PC-9 (cell line): ENCODE measurements around the gene SYT7.

Source experiments
- EZH2 ChIP-seq: fragments of 200-600 bp; sonication (generic); IDR thresholded peaks from 2 replicates; pipeline ENCODE4 v1.8.0; 2017; ENCODE audit warnings: antibody characterized with exemption, low read depth
- TF ChIP-seq, protein P1 (sequence below): fragments of 200-600 bp; sonication (generic); conservative IDR thresholded peaks from 2 replicates; pipeline ENCODE4 v1.6.1; 2017; ENCODE audit warnings: mixed run types, antibody characterized with exemption, mild to moderate bottlenecking, moderate library complexity

DNA sequence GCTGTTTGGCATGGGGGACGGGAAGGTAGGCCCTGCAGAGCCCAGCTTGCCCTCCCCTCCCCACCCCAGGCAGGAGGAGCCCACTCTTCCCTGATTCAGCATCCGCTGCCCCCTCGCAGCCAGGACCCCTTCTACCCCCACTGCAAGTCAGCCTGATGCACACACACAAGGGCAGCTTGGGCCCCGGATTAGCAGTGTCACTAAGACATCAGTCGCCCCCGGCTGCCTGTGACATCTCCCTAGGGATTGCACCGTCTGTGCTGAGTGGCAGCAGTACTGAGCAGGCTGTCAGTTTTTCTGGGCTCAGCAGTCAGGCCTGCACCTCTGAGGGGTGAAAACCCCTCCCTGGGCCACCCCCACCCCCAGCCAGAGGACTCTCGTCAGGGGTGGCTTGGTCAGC lies 30.4 kb upstream of the SYT7 start:
- TF ChIP-seq, protein P1, sequence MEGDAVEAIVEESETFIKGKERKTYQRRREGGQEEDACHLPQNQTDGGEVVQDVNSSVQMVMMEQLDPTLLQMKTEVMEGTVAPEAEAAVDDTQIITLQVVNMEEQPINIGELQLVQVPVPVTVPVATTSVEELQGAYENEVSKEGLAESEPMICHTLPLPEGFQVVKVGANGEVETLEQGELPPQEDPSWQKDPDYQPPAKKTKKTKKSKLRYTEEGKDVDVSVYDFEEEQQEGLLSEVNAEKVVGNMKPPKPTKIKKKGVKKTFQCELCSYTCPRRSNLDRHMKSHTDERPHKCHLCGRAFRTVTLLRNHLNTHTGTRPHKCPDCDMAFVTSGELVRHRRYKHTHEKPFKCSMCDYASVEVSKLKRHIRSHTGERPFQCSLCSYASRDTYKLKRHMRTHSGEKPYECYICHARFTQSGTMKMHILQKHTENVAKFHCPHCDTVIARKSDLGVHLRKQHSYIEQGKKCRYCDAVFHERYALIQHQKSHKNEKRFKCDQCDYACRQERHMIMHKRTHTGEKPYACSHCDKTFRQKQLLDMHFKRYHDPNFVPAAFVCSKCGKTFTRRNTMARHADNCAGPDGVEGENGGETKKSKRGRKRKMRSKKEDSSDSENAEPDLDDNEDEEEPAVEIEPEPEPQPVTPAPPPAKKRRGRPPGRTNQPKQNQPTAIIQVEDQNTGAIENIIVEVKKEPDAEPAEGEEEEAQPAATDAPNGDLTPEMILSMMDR, result no peak
- no peak for TF ChIP-seq EZH2
